Left ventricle myocardium inferior (tissue), 1 donor: ENCODE data around the gene CCDC60. TPM values are rescaled to one million over a fixed set of nuclear protein-coding genes. Genes with fewer than 3 reads are reported as not detected.

Source experiments
- DNase-seq: peaks from one replicate; pipeline ENCODE4 v3.0.0-alpha.2; 2020
- H3K27ac ChIP-seq: fragments of 200-600 bp; replicated peaks from 2 replicates; pipeline ENCODE4 v1.8.0; 2021
- H3K27me3 ChIP-seq: fragments of 200-600 bp; 2 replicates; pipeline ENCODE4 v1.8.0; 2021; ENCODE audit warnings: low read depth
- H3K36me3 ChIP-seq: fragments of 200-600 bp; 2 replicates; pipeline ENCODE4 v1.8.0; 2021
- H3K4me1 ChIP-seq: fragments of 200-600 bp; 2 replicates; pipeline ENCODE4 v1.8.0; 2021
- H3K4me3 ChIP-seq: fragments of 200-600 bp; 2 replicates; pipeline ENCODE4 v1.8.0; 2021; ENCODE audit warnings: mild to moderate bottlenecking, moderate library complexity
- H3K9me3 ChIP-seq: fragments of 200-600 bp; replicated peaks from 2 replicates; pipeline ENCODE4 v1.8.0; 2021
- CTCF ChIP-seq: fragments of 200-600 bp; IDR thresholded peaks from 2 replicates; pipeline ENCODE4 v1.8.0; 2021; ENCODE audit warnings: antibody characterized with exemption, mild to moderate bottlenecking, borderline replicate concordance
- intact Hi-C: fragments of 100-400 bp; cut with micrococcal nuclease; formaldehyde crosslinking; loops from one replicate; pipeline ENCODE4 v1.11.0; 2022
- total RNA-seq: library from RNA; stranded (reverse); fragmentation: NEBNext Ultra II Directional; extraction: Animal tissue kit (Norgen Biotek cat#: 25700); gene quantifications from one replicate; pipeline ENCODE4 v1.2.1, GENCODE V29; 2021
- donor health status: DM: no; HTN: yes; CAD: no; lungs with severe emphysema.

The CCDC60 gene
- total RNA-seq, 1 donor from 2014 or later, result not detected

GRCh38 chr12:119419381-119419780, 84.9 kb downstream of the CCDC60 start:
- no peaks in the 10 kb centered on the region for H3K4me1 ChIP-seq
- intact Hi-C loops, result loop anchor here (5.0 kb wide), 1 partner anchor 302 kb away; no protein-coding TSS in a partner anchor

GRCh38 chr12:119423285-119423684, 88.8 kb downstream of the CCDC60 start:
- H3K36me3 ChIP-seq, result no peaks in the 10 kb centered on the region
- no peak overlapping the region for H3K27ac ChIP-seq
- intact Hi-C loops, result no loop called here
- H3K4me3 ChIP-seq, result no peak overlapping the region
- H3K4me1 ChIP-seq, result no peaks in the 10 kb centered on the region
- no peak for DNase-seq
- no peak for TF ChIP-seq CTCF
- H3K9me3 ChIP-seq, result peaks cover 10% of the 10 kb centered on the region
- peaks cover 7% of the 10 kb centered on the region for H3K27me3 ChIP-seq

More at GRCh38 chr12:119419381-119419780, 84.9 kb downstream of the CCDC60 start:
- Histone ChIP-seq H3K27me3 (peaks cover 7% of the 10 kb centered on the region), H3K9me3 (no peaks in the 10 kb centered on the region), H3K36me3 (no peaks in the 10 kb centered on the region), H3K27ac (no peak overlapping the region), H3K4me3 (no peak overlapping the region)
- no peak for TF ChIP-seq CTCF
- DNase-seq, result no peak

- H3K27ac ChIP-seq, result no peak overlapping the region
- peaks cover 7% of the 10 kb centered on the region for H3K27me3 ChIP-seq
- peaks cover 16% of the 10 kb centered on the region for H3K9me3 ChIP-seq
- TF ChIP-seq CTCF, result no peak
- intact Hi-C loops, result no loop called here
- no peaks in the 10 kb centered on the region for H3K4me1 ChIP-seq
- no peak for DNase-seq
- H3K4me3 ChIP-seq, result no peak overlapping the region
- H3K36me3 ChIP-seq, result no peaks in the 10 kb centered on the region
Measured at GRCh38 chr12:119425623-119426022, 91.1 kb downstream of the CCDC60 start.

- Histone ChIP-seq H3K4me3 (no peak overlapping the region), H3K4me1 (no peaks in the 10 kb centered on the region), H3K9me3 (peaks cover 36% of the 10 kb centered on the region), H3K27ac (no peak overlapping the region), H3K36me3 (no peaks in the 10 kb centered on the region), H3K27me3 (no peaks in the 10 kb centered on the region)
- intact Hi-C loops, result no loop called here
- TF ChIP-seq CTCF, result no peak
- DNase-seq, result no peak
Measured at GRCh38 chr12:119431151-119431550, 96.6 kb downstream of the CCDC60 start.

GRCh38 chr12:119432949-119433348, 98.4 kb downstream of the CCDC60 start:
- Histone ChIP-seq H3K27ac (no peak overlapping the region), H3K4me1 (no peaks in the 10 kb centered on the region), H3K9me3 (peaks cover 26% of the 10 kb centered on the region), H3K27me3 (peaks cover 1% of the 10 kb centered on the region), H3K4me3 (no peak overlapping the region), H3K36me3 (no peaks in the 10 kb centered on the region)
- no peak for TF ChIP-seq CTCF
- intact Hi-C loops, result no loop called here
- no peak for DNase-seq
